Stimulated activated effector memory CD8-positive, alpha-beta T cell treated with anti-CD3 and anti-CD28 coated beads, Interleukin-12 subunit alpha, Interleukin-12 subunit beta, amount 100 ng/mL, for 72 hours (primary cell): ENCODE data around the gene TPPP.
"Not testable (repeated sequence)": the region's sequence is repeated elsewhere in the genome, so short reads cannot be mapped to it uniquely, and the experiment has no call there.

Experiments
- ATAC-seq: fragments of 150-1000 bp; cut with Tn5 transposase; 2 replicates; pipeline ENCODE4 v1.10.0; 2021
- DNase-seq, 2 donors: peaks; one replicate each; pipeline ENCODE4 v3.0.0; 2021 to 2022; ENCODE audit warnings: low spot score in 2 of 2
- H3K27ac Mint-ChIP-seq: one replicate; pipeline ENCODE4 v1.8.0; 2022; ENCODE audit warnings: mild to moderate bottlenecking, mixed read lengths
- H3K36me3 Mint-ChIP-seq: one replicate; pipeline ENCODE4 v1.8.0; 2022; ENCODE audit warnings: mild to moderate bottlenecking, mixed read lengths
- H3K4me1 Mint-ChIP-seq: one replicate; pipeline ENCODE4 v1.8.0; 2022; ENCODE audit warnings: mixed read lengths
- H3K4me3 Mint-ChIP-seq: one replicate; pipeline ENCODE4 v1.8.0; 2022; ENCODE audit warnings: mild to moderate bottlenecking, mixed read lengths
- H3K9me3 Mint-ChIP-seq: one replicate; pipeline ENCODE4 v1.8.0; 2022; ENCODE audit warnings: mixed read lengths

Gene TPPP

GRCh38 chr5:693271-694041, at the start of gene TPPP:
Gene TPPP (minus strand): TSS chr5:693352. CDS start chr5:678060, 15,292 bp downstream.
- ATAC-seq (peak; percentile 92), DNase-seq (peak; percentile 84 to 93)
- H3K4me1 Mint-ChIP-seq, H3K36me3 Mint-ChIP-seq, H3K27ac Mint-ChIP-seq, H3K9me3 Mint-ChIP-seq: not testable (repeated sequence)
- H3K4me3 Mint-ChIP-seq = peak within 1 kb of the TSS; percentile 51

- not testable (repeated sequence) for H3K4me3 Mint-ChIP-seq, H3K4me1 Mint-ChIP-seq, ATAC-seq, H3K9me3 Mint-ChIP-seq, H3K27ac Mint-ChIP-seq, H3K36me3 Mint-ChIP-seq, DNase-seq
Measured at GRCh38 chr5:742276-742675, 49.1 kb upstream of the TPPP start.

- H3K4me1 Mint-ChIP-seq, H3K36me3 Mint-ChIP-seq, H3K4me3 Mint-ChIP-seq, H3K9me3 Mint-ChIP-seq, DNase-seq, H3K27ac Mint-ChIP-seq, ATAC-seq: not testable (repeated sequence)
Measured at GRCh38 chr5:734145-734544, 41.0 kb upstream of the TPPP start.

GRCh38 chr5:732754-733454, 39.8 kb upstream of the TPPP start:
- not testable (repeated sequence) for H3K36me3 Mint-ChIP-seq, H3K27ac Mint-ChIP-seq, H3K4me1 Mint-ChIP-seq, H3K4me3 Mint-ChIP-seq, DNase-seq, H3K9me3 Mint-ChIP-seq
- ATAC-seq = peak; percentile 22

GRCh38 chr5:729225-729624, 36.1 kb upstream of the TPPP start:
- H3K4me1 Mint-ChIP-seq, DNase-seq, H3K36me3 Mint-ChIP-seq, H3K27ac Mint-ChIP-seq, H3K4me3 Mint-ChIP-seq, H3K9me3 Mint-ChIP-seq: not testable (repeated sequence)
- ATAC-seq = peak; percentile 37

- not testable (repeated sequence) for H3K4me3 Mint-ChIP-seq, H3K9me3 Mint-ChIP-seq, H3K36me3 Mint-ChIP-seq, ATAC-seq, H3K4me1 Mint-ChIP-seq, H3K27ac Mint-ChIP-seq, DNase-seq
Measured at GRCh38 chr5:727087-727486, 33.9 kb upstream of the TPPP start.

- not testable (repeated sequence) for H3K27ac Mint-ChIP-seq, H3K4me3 Mint-ChIP-seq, H3K4me1 Mint-ChIP-seq, ATAC-seq, DNase-seq, H3K36me3 Mint-ChIP-seq
- peaks cover 11% of the 10 kb centered on the region for H3K9me3 Mint-ChIP-seq
Measured at GRCh38 chr5:723865-724264, 30.7 kb upstream of the TPPP start.

GRCh38 chr5:723309-723708, 30.2 kb upstream of the TPPP start:
- not testable (repeated sequence) for ATAC-seq, H3K4me3 Mint-ChIP-seq, H3K27ac Mint-ChIP-seq, H3K36me3 Mint-ChIP-seq, H3K4me1 Mint-ChIP-seq, DNase-seq
- H3K9me3 Mint-ChIP-seq = peaks cover 15% of the 10 kb centered on the region

- H3K27ac Mint-ChIP-seq, H3K4me3 Mint-ChIP-seq, DNase-seq, H3K4me1 Mint-ChIP-seq, H3K36me3 Mint-ChIP-seq, ATAC-seq: not testable (repeated sequence)
- H3K9me3 Mint-ChIP-seq = peaks cover 20% of the 10 kb centered on the region
Measured at GRCh38 chr5:719379-719778, 26.2 kb upstream of the TPPP start.

GRCh38 chr5:717143-717542, 24.0 kb upstream of the TPPP start:
- ATAC-seq (no peak), DNase-seq (no peak)
- Mint-ChIP-seq H3K4me1 (no peaks in the 10 kb centered on the region), H3K27ac (no peak overlapping the region), H3K4me3 (no peak overlapping the region), H3K9me3 (peaks cover 20% of the 10 kb centered on the region), H3K36me3 (no peaks in the 10 kb centered on the region)

- DNase-seq, ATAC-seq, H3K4me3 Mint-ChIP-seq, H3K4me1 Mint-ChIP-seq, H3K36me3 Mint-ChIP-seq, H3K27ac Mint-ChIP-seq: not testable (repeated sequence)
- peaks cover 20% of the 10 kb centered on the region for H3K9me3 Mint-ChIP-seq
Measured at GRCh38 chr5:716740-717139, 23.6 kb upstream of the TPPP start.

GRCh38 chr5:715636-716035, 22.5 kb upstream of the TPPP start:
- peaks cover 20% of the 10 kb centered on the region for H3K9me3 Mint-ChIP-seq
- H3K36me3 Mint-ChIP-seq, H3K4me3 Mint-ChIP-seq, ATAC-seq, H3K27ac Mint-ChIP-seq, H3K4me1 Mint-ChIP-seq, DNase-seq: not testable (repeated sequence)

- DNase-seq, H3K4me1 Mint-ChIP-seq, H3K27ac Mint-ChIP-seq, H3K36me3 Mint-ChIP-seq, H3K4me3 Mint-ChIP-seq: not testable (repeated sequence)
- ATAC-seq = peak; percentile 65
- H3K9me3 Mint-ChIP-seq = peaks cover 13% of the 10 kb centered on the region
Measured at GRCh38 chr5:714215-715118, 21.3 kb upstream of the TPPP start.

GRCh38 chr5:713686-714085, 20.5 kb upstream of the TPPP start:
- not testable (repeated sequence) for H3K9me3 Mint-ChIP-seq, DNase-seq, H3K4me1 Mint-ChIP-seq, H3K27ac Mint-ChIP-seq, H3K36me3 Mint-ChIP-seq, ATAC-seq, H3K4me3 Mint-ChIP-seq

- H3K9me3 Mint-ChIP-seq, DNase-seq, H3K36me3 Mint-ChIP-seq, H3K4me1 Mint-ChIP-seq, H3K4me3 Mint-ChIP-seq, H3K27ac Mint-ChIP-seq: not testable (repeated sequence)
- peak; percentile 24 for ATAC-seq
Measured at GRCh38 chr5:708848-709517, 15.8 kb upstream of the TPPP start.
